Neural progenitor cell (in vitro differentiated cells): ENCODE results near the gene ZNF8. TPM values are rescaled to one million over a fixed set of nuclear protein-coding genes. Genes with fewer than 3 reads are reported as not detected.

ENCODE experiments used
- DNase-seq: peaks from one replicate; pipeline ENCODE4 v3.0.0-alpha.2; 2016; ENCODE audit warnings: low spot score
- H2AFZ ChIP-seq: fragments of 200-600 bp; sonication (generic); replicated peaks from 2 replicates; pipeline ENCODE4 v1.6.1; 2016; ENCODE audit warnings: antibody characterized with exemption
- H3F3A ChIP-seq: fragments of 200-600 bp; sonication (generic); 2 replicates; pipeline ENCODE4 v1.6.1; 2016; ENCODE audit warnings: antibody characterized with exemption, low read depth
- H3K27ac ChIP-seq: fragments of 200-600 bp; sonication (generic); 2 replicates; pipeline ENCODE4 v1.5.1; 2016; ENCODE audit warnings: mild to moderate bottlenecking
- H3K27me3 ChIP-seq: fragments of 200-600 bp; sonication (generic); 2 replicates; pipeline ENCODE4 v1.6.1; 2016; ENCODE audit warnings: mild to moderate bottlenecking, moderate library complexity
- H3K36me3 ChIP-seq: fragments of 200-600 bp; sonication (generic); 2 replicates; pipeline ENCODE4 v1.5.1; 2016
- H3K4me1 ChIP-seq: fragments of 200-600 bp; sonication (generic); 2 replicates; pipeline ENCODE4 v1.6.1; 2016; ENCODE audit warnings: mixed run types
- H3K4me2 ChIP-seq: fragments of 200-600 bp; sonication (generic); 2 replicates; pipeline ENCODE4 v1.6.1; 2016
- H3K4me3 ChIP-seq: fragments of 200-600 bp; sonication (generic); 2 replicates; pipeline ENCODE4 v1.5.1; 2016
- H3K79me2 ChIP-seq: fragments of 200-600 bp; sonication (generic); 2 replicates; pipeline ENCODE4 v1.6.1; 2016; ENCODE audit warnings: low read depth
- H3K9ac ChIP-seq: fragments of 200-600 bp; sonication (generic); 2 replicates; pipeline ENCODE4 v1.6.1; 2016
- H3K9me3 ChIP-seq: fragments of 200-600 bp; sonication (generic); 2 replicates; pipeline ENCODE4 v1.5.1; 2016; ENCODE audit warnings: low read depth
- H4K20me1 ChIP-seq: fragments of 200-600 bp; sonication (generic); 2 replicates; pipeline ENCODE4 v1.6.1; 2016; ENCODE audit warnings: low read depth
- H3K27ac Mint-ChIP-seq: 3 replicates; pipeline ENCODE4 v1.8.0; 2021; ENCODE audit warnings: mixed read lengths
- H3K27me3 Mint-ChIP-seq: 2 replicates; pipeline ENCODE4 v1.8.0; 2022; ENCODE audit warnings: low read depth, mild to moderate bottlenecking, inconsistent platforms, moderate library complexity, mixed read lengths; ENCODE audit not compliant: insufficient read depth
- H3K36me3 Mint-ChIP-seq: 3 replicates; pipeline ENCODE4 v1.8.0; 2021; ENCODE audit warnings: mixed read lengths
- H3K4me1 Mint-ChIP-seq: 3 replicates; pipeline ENCODE4 v1.8.0; 2021; ENCODE audit warnings: mixed read lengths
- H3K4me3 Mint-ChIP-seq: 3 replicates; pipeline ENCODE4 v1.8.0; 2021; ENCODE audit warnings: mild to moderate bottlenecking, moderate library complexity, mixed read lengths
- H3K9me3 Mint-ChIP-seq: 3 replicates; pipeline ENCODE4 v1.8.0; 2020; ENCODE audit warnings: mixed read lengths
- CTCF ChIP-seq: fragments of 200-600 bp; sonication (generic); IDR thresholded peaks from 2 replicates; pipeline ENCODE4 v1.5.1; 2017; ENCODE audit warnings: antibody characterized with exemption, mild to moderate bottlenecking
- EZH2 ChIP-seq: fragments of 200-600 bp; sonication (generic); IDR thresholded peaks from 2 replicates; pipeline ENCODE4 v1.6.1; 2017; ENCODE audit warnings: antibody characterized with exemption, mild to moderate bottlenecking, moderate library complexity
- EZH2phosphoT487 ChIP-seq: fragments of 200-600 bp; sonication (generic); IDR thresholded peaks from 2 replicates; pipeline ENCODE4 v1.6.1; 2017; ENCODE audit warnings: antibody characterized with exemption
- total RNA-seq: library from RNA; depleted of rRNA; stranded (reverse); fragments of >200 nt; gene quantifications from 2 replicates; pipeline ENCODE4 v1.2.3, GENCODE V29; 2015; ENCODE audit warnings: low replicate concordance

ZNF8 gene
- total RNA-seq, 1 donor from 2014 or later = 18.6 TPM

GRCh38 chr19:58275564-58275963 lies 3.2 kb upstream of the ZNF8 start:
- Mint-ChIP-seq H3K36me3 (peaks cover 57% of the 10 kb centered on the region), H3K27me3 (peaks cover 10% of the 10 kb centered on the region), H3K9me3 (peaks cover 84% of the 10 kb centered on the region), H3K4me1 (peaks cover 3% of the 10 kb centered on the region), H3K27ac (no peak overlapping the region), H3K4me3 (no peak overlapping the region)
- TF ChIP-seq CTCF = no peak
- no peak for TF ChIP-seq EZH2phosphoT487
- Histone ChIP-seq H4K20me1 (peaks cover 13% of the 10 kb centered on the region), H3K27ac (no peak overlapping the region), H3K9ac (no peak overlapping the region), H3K79me2 (peaks cover 44% of the 10 kb centered on the region), H3K27me3 (no peaks in the 10 kb centered on the region), H3K4me2 (no peak overlapping the region), H3F3A (peaks cover 17% of the 10 kb centered on the region), H2AFZ (no peak overlapping the region), H3K9me3 (no peaks in the 10 kb centered on the region), H3K4me3 (no peak overlapping the region), H3K36me3 (peaks cover 24% of the 10 kb centered on the region), H3K4me1 (peaks cover 10% of the 10 kb centered on the region)
- no peak for DNase-seq

- Histone ChIP-seq H2AFZ (no peak overlapping the region), H3K4me2 (peak overlapping the region; percentile 86), H3K4me1 (peaks cover 16% of the 10 kb centered on the region), H3K4me3 (peak overlapping the region; percentile 81), H3K9ac (no peak overlapping the region), H3K27me3 (no peaks in the 10 kb centered on the region), H3K36me3 (peaks cover 14% of the 10 kb centered on the region), H3F3A (peaks cover 17% of the 10 kb centered on the region), H3K27ac (no peak overlapping the region), H3K9me3 (no peaks in the 10 kb centered on the region), H3K79me2 (peaks cover 54% of the 10 kb centered on the region), H4K20me1 (peaks cover 26% of the 10 kb centered on the region)
- no peak overlapping the region for H3K27ac Mint-ChIP-seq
- TF ChIP-seq CTCF = no peak
- TF ChIP-seq EZH2 = no peak
- no peak for TF ChIP-seq EZH2phosphoT487
- peaks cover 83% of the 10 kb centered on the region for H3K9me3 Mint-ChIP-seq
- peaks cover 9% of the 10 kb centered on the region for H3K27me3 Mint-ChIP-seq
- peaks cover 3% of the 10 kb centered on the region for H3K4me1 Mint-ChIP-seq
- peak overlapping the region; percentile 96 for H3K4me3 Mint-ChIP-seq
- no peak for DNase-seq
- H3K36me3 Mint-ChIP-seq = peaks cover 57% of the 10 kb centered on the region
Measured at GRCh38 chr19:58277197-58277596, 1.6 kb upstream of the ZNF8 start.

- H3K36me3 Mint-ChIP-seq = peaks cover 57% of the 10 kb centered on the region
- peak overlapping the region; percentile 4 for H2AFZ ChIP-seq
Measured at GRCh38 chr19:58277748-58278540, 811 bp upstream of the ZNF8 start.

More at GRCh38 chr19:58277748-58278540, 811 bp upstream of the ZNF8 start:
- Mint-ChIP-seq H3K9me3 (peaks cover 81% of the 10 kb centered on the region), H3K4me3 (peak overlapping the region; percentile 96), H3K27ac (peak overlapping the region; percentile 95), H3K27me3 (peaks cover 9% of the 10 kb centered on the region), H3K4me1 (peaks cover 3% of the 10 kb centered on the region)
- Histone ChIP-seq H3K79me2 (peaks cover 61% of the 10 kb centered on the region), H3F3A (peaks cover 17% of the 10 kb centered on the region), H3K4me3 (peak overlapping the region; percentile 81), H3K36me3 (peaks cover 9% of the 10 kb centered on the region), H3K9ac (peak overlapping the region; percentile 70), H3K27ac (peak overlapping the region; percentile 44), H3K27me3 (no peaks in the 10 kb centered on the region), H3K4me1 (peaks cover 16% of the 10 kb centered on the region), H4K20me1 (peaks cover 26% of the 10 kb centered on the region), H3K9me3 (no peaks in the 10 kb centered on the region), H3K4me2 (peak overlapping the region; percentile 86)
- DNase-seq = no peak
- no peak for TF ChIP-seq EZH2
- TF ChIP-seq EZH2phosphoT487 = no peak
- TF ChIP-seq CTCF = no peak
